C4-2B (cell line): Measurements from ENCODE around the gene DNAAF8.

Experiments
- CTCF ChIP-seq: fragments of 450-650 bp; conservative IDR thresholded peaks from 2 replicates; pipeline ENCODE4 v1.5.1; 2017; ENCODE audit warnings: mild to moderate bottlenecking
- ZFX ChIP-seq: fragments of 450-650 bp; IDR thresholded peaks from 2 replicates; pipeline ENCODE4 v1.6.1; 2017

- no peak for TF ChIP-seq CTCF
- TF ChIP-seq ZFX, result no peak
Measured at GRCh38 chr16:4797805-4798252, 63.5 kb downstream of the DNAAF8 start.
